HG03108 (cell line): ENCODE results near the gene WFDC12.

Experiments
- ATAC-seq: cut with Tn5 transposase; IDR thresholded peaks from one replicate; pipeline ENCODE4 v1.9.1; 2021; ENCODE audit warnings: moderate library complexity; ENCODE audit not compliant: unreplicated experiment

The WFDC12 gene

GRCh38 chr20:45115829-45116228 lies 8.4 kb downstream of the WFDC12 start:
- ATAC-seq, result no peak

DNA sequence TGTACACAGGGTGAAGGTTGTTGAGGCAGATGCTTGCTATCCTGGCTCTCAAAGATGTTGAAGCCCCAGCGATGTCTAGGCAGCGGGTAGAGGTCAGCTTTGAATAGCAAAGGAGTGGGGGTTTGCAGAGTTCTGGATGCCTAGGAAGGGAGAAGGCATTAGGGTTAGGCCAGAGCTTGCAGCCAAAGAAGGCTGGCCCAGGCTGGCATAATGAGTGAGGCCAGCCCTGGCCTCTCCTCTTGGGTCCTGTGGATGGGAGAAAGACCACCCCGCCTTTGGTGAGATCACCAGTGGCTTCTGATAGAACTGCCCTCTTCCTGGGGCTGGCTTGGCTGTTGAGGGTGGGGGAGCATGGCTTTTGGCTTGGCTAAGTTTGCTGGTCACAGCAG lies 8.9 kb downstream of the WFDC12 start:
- ATAC-seq, result no peak

- ATAC-seq, result no peak
These were observed 9.5 kb downstream of the WFDC12 start, which contains the start of gene WFDC5 for GRCh38 chr20:45114465-45115385. Gene WFDC5, minus strand, starts transcription at chr20:45115174. Its CDS starts 91 bp downstream, at chr20:45115083.

DNA sequence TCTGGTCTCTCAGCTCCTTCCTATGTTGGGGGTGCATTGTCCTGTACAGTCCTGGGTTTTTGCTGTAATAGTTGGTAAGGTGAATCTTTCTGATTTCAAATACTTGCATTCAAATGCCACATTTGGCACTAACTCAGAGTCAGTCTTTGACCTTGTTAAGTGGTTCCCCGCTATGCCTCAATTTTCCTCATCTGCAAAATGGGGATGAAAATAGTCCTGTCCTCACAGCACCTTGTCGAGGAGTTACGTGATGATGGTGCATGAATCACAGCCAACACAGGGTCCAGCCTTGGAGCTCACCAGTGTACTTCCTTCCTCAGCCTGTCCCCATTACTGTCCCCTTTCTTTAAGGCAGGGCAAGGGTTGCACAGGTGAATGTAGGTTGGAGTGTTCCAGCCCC lies 10.4 kb downstream of the WFDC12 start:
- ATAC-seq, result no peak

DNA sequence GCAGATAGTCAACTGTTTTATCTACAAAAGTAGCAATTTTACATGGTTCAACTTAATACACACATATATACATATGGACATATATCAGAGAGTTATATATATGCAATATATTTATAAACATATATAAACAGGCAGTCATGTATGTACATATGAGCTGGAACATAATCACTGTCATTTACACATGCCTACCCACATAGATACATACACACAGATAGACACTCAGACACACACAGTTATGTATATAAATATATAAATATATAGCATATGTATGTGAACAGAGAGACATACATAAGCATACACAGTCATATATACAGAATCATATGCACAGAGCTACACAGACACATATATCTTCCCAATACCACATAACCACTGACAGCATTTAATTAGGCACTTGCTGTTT lies 11.5 kb downstream of the WFDC12 start:
- ATAC-seq, result no peak

GRCh38 chr20:45111799-45112471 lies 12.3 kb downstream of the WFDC12 start:
- no peak for ATAC-seq

- no peak for ATAC-seq
These were observed 13.0 kb downstream of the WFDC12 start for GRCh38 chr20:45111285-45111684.

GRCh38 chr20:45110301-45110700 lies 14.0 kb downstream of the WFDC12 start:
- no peak for ATAC-seq

- no peak for ATAC-seq
These were observed 14.6 kb downstream of the WFDC12 start for GRCh38 chr20:45109634-45110033.

DNA sequence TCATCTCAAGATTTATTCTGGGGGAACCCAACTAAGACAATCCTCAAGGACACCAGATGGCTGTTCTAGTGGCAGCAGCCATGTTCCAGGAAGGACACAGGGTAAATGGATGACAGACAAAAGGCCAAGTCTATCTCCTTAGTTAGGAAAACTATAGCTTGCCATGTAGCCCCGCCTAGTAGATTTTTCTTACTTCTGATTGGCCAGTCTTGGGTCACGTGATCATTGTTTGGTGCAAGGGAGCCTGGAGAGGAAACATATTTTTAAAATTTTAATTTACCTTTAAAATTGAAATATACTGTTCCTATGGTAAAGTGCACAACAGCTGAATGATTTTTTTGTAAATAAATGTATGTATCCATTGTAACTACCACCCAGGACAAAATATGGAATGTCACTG lies 18.9 kb downstream of the WFDC12 start:
- ATAC-seq, result no peak

DNA sequence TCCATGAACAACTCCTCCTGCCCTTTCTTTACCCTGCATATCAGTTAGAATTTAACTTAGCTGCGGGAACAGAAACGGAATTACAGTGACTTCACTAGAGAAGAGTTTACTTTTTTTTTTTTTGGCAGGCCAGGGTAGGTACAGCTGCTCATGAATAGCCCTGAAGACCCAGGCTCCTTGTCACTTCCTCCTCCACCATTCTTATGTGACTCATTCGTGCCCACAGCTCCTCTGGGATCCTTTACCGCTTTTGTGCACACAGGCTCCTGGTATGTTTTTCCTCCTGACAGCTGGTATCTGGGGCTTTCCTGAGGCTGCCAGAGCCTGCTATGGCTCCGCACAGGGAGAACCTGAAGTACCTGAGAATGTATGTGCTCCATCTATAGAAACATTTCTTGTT lies 19.5 kb downstream of the WFDC12 start:
- no peak for ATAC-seq

DNA sequence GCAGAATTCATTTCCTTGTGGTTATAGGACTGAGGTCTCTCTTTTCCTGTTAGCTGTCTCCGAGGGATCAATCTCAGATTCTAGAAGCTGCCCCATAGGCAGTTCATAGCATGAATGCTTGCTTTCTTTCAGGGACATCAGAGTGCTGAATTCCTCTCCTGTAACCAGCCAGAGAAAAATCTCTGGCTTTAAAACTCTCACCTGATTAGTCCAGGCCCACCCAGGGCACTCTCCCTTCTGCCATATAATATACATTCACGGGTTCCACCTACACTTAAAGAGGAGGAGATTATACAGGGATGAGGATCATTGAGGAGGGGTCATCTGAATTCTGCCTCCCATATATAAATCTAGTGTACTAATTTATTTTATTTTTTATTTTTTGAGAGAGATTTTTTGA lies 21.2 kb downstream of the WFDC12 start:
- ATAC-seq, result no peak

DNA sequence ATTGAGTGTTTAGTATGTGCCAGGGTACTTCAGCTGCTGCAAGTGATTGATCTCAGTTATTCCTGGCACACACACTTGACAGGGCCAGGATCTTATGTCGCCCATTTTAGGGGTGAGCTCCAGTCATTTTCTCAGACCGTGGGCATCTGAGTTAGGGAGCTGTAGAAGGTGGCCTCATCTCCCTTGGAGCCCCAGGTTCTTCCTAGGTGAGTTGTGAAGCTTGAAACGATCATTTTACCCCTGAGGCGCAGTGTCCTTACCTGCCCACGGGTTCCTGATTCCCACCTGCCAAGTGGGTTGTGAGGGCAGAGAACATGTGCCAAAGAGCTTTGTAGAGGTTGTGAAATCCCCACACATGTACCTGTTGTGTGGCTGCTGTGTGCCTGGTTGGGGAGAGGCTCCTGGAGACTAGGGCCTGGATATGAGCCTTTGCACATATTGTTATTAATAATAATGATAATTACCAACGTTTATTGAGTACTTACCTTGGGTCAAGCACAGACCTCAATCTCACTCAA lies 22.9 kb downstream of the WFDC12 start:
- no peak for ATAC-seq

GRCh38 chr20:45100563-45101245 lies 23.6 kb downstream of the WFDC12 start, which contains the start of gene KCNS1:
Gene KCNS1, minus strand, starts transcription at chr20:45101127. Its CDS starts 1,891 bp downstream, at chr20:45099236.
- ATAC-seq, result no peak

DNA sequence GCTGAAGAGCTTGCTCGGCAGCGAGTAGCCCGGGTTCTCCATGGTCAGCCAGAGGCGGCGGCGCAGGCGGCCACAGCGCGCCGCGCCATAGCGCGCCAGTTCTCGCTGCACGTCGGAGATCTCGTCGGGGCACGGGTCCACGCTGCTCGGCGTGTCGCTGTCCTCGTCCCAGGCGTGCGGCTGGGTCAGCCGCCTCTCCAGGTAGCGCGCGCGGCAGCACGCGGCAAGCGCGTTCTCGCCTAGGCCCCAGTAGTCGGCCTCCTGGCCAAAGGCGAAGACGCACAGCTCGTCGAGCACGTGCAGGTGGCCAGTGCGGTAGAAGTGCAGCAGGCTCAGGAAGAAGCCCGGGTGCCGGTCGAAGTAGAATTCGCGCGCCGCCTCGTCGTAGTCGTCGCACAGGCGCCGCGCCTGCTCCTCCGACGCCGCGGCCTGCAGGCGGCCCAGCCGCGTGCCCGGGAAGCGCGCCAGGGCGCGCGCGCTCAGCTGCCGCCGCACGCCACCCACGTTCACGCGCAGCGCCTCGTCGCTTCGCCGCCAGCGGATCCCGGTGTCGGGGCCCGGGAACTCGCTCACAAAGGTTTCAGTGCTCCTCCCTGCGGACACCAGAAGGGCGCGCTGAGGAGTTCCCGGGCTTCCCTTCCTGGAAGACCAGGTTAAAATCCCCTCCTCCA lies 26.0 kb downstream of the WFDC12 start:
- no peak for ATAC-seq

GRCh38 chr20:45097485-45098102 lies 26.7 kb downstream of the WFDC12 start:
- no peak for ATAC-seq

- no peak for ATAC-seq
These were observed 27.5 kb downstream of the WFDC12 start for GRCh38 chr20:45096781-45097180.

DNA sequence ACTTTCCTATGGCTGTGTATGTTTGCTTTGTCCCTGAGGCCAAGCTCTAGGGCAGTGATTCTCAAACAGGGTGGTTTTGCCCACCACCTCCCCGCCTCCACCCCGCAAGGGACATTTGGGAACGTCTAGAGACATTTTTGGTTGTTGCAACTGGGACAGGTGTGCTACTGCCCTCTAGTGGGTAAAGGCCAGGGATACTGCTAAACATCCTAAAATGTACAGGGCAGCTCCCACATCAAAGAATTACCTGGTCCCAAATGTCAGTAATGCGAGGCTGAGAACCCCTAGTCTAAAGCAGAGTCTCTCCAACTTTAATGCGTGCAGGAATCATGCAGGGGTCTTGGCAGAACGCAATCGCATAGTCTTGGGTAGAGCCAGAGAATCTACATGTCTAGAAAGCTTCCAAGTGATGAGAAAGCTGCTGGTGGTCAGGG lies 28.4 kb downstream of the WFDC12 start:
- ATAC-seq, result no peak

DNA sequence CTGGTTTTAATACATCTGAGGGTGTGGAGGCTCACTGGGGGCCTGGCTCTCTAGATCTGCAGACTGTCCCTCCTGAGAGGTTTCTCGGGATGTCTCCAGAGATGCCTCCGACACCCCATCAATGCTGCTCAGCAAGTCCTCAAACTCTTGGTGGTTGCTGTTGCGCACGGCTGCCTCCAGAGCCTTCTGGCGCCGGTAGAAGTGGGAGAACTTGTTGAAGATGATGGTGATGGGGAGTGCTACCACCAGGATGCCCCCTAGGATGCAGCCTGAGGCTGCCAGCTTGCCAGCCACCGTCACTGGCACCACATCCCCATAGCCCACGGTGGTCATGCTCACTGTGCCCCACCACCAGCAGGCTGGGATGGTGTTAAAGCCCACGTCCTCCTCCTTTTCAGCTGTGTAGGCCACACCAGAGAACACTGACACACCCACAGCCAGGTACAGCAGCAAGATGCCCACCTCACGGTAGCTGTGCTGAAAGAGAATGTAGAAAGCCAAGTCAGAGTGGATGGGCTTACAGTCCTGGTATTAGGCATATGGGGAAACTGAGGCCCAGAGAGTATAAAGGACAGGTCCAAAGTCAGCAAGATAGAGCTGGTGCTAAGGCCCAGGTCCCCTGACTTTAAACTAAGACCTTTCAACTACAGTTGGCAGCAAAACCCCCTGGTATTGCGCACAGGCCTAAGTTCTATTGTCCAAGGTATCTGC lies 29.2 kb downstream of the WFDC12 start:
- ATAC-seq, result no peak

GRCh38 chr20:45094201-45094600 lies 30.1 kb downstream of the WFDC12 start:
- no peak for ATAC-seq
